ENCODE measurements around the gene RYR3. TPM values are rescaled to one million over a fixed set of nuclear protein-coding genes. Genes with fewer than 3 reads are reported as not detected.

RYR3 gene
- total and polyA plus RNA-seq, 4 donors = 0.09 to 1.4 (median 0.47) TPM

DNA sequence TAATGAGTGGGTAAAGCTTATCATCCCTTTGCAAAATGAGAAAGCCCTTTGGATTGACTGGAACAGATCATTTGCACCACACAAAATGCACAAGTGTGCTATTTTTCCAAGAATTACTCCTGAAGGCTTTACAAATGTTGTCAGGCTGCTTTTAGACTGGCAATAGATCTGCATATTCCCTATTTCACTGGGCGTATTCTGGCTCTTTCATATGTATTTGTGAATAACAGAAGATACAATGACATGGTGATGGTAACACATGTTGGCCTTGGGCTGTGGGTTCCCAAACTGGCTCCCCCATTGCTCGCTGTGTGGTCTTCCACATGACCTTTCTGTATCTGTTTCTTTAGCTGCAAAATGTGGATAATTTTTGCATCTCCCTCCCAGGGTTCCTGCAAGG is 354.2 kb downstream of the RYR3 start:
- ATAC-seq (ENCODE audit: insufficient read depth, low FRiP score) (no peak), DNase-seq (no peak)
- Histone ChIP-seq H3K36me3 (ENCODE audit: control insufficient read depth in 4 of 4, insufficient read depth in 4 of 4, low read length in 4 of 4) (no peaks in the 10 kb centered on the region), H3K9me3 (ENCODE audit: control insufficient read depth in 4 of 4, insufficient read depth in 3 of 4, low read length in 3 of 4) (no peaks in the 10 kb centered on the region), H3K4me1 (ENCODE audit: control insufficient read depth in 5 of 5, insufficient read depth in 5 of 5, low read length in 5 of 5) (no peaks in the 10 kb centered on the region), H3K27ac (ENCODE audit: low read depth in 1 of 2, low read length in 1 of 2) (no peak overlapping the region), H3K27me3 (ENCODE audit: control insufficient read depth in 3 of 3, insufficient read depth in 3 of 3, low read length in 2 of 3) (no peaks in the 10 kb centered on the region), H3K4me3 (no peak overlapping the region), H3K9ac (ENCODE audit: insufficient read depth in 1 of 2, low read length in 2 of 2) (no peak overlapping the region)
- 90 to 93% methylated on average over 2 of the region's 2 CpGs for WGBS, 2 donors
- TF ChIP-seq, protein P1, sequence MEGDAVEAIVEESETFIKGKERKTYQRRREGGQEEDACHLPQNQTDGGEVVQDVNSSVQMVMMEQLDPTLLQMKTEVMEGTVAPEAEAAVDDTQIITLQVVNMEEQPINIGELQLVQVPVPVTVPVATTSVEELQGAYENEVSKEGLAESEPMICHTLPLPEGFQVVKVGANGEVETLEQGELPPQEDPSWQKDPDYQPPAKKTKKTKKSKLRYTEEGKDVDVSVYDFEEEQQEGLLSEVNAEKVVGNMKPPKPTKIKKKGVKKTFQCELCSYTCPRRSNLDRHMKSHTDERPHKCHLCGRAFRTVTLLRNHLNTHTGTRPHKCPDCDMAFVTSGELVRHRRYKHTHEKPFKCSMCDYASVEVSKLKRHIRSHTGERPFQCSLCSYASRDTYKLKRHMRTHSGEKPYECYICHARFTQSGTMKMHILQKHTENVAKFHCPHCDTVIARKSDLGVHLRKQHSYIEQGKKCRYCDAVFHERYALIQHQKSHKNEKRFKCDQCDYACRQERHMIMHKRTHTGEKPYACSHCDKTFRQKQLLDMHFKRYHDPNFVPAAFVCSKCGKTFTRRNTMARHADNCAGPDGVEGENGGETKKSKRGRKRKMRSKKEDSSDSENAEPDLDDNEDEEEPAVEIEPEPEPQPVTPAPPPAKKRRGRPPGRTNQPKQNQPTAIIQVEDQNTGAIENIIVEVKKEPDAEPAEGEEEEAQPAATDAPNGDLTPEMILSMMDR (IDR thresholded peaks at IDR 0.05; ENCODE audit: control extremely low read depth, extremely low read depth) = no peak

DNA sequence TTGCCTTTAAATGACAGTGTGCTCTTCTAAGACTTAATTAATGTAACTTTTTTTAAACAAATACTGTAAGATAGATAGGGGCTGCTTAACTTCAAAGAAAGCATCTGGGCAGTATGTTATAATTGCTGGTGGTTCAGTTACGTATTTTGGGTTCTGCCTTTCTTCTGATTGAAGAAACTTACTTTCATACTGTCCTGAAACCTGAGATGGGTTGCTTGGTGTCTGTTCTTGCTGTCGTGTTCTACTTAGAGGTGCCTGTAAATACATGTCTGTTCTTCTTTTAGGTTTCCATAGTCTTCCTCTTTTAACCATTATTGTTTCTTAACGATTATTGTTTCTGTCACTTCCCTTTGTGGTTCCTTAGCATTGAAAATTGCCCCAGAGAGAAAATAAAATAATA is 359.8 kb downstream of the RYR3 start:
- H3K9me3 ChIP-seq (ENCODE audit: control insufficient read depth in 4 of 4, insufficient read depth in 3 of 4, low read length in 3 of 4) = no peaks in the 10 kb centered on the region
- 46 to 57% methylated on average over 3 of the region's 3 CpGs for WGBS, 2 donors

DNA sequence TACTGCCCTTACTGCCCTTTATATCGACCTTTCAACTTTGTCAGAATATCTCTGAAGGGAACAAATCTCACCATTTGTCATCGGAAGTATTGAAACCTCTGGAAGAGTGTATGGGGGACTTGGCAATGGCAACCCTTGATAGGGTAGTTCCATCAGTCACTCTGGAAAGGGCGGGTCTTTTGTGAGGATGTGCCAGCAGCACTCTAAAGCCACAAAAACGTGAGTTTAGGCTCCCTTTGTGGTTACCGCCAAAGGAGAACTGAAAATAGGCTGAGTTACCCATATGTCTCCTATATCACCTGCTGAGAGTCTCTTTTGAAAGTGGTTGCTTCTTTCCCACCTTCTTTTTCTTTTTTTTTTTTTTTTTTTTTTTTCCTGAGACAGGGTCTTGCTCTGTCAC is 360.7 kb downstream of the RYR3 start:
- Histone ChIP-seq H3K9ac (ENCODE audit: insufficient read depth in 1 of 2, low read length in 2 of 2) (no peak overlapping the region), H3K27ac (ENCODE audit: low read depth in 1 of 2, low read length in 1 of 2) (no peak overlapping the region), H3K9me3 (ENCODE audit: control insufficient read depth in 4 of 4, insufficient read depth in 3 of 4, low read length in 3 of 4) (no peaks in the 10 kb centered on the region), H3K4me1 (ENCODE audit: control insufficient read depth in 5 of 5, insufficient read depth in 5 of 5, low read length in 5 of 5) (no peaks in the 10 kb centered on the region), H3K27me3 (ENCODE audit: control insufficient read depth in 3 of 3, insufficient read depth in 3 of 3, low read length in 2 of 3) (no peaks in the 10 kb centered on the region), H3K36me3 (ENCODE audit: control insufficient read depth in 4 of 4, insufficient read depth in 4 of 4, low read length in 4 of 4) (no peaks in the 10 kb centered on the region), H3K4me3 (no peak overlapping the region)
- ATAC-seq (ENCODE audit: insufficient read depth, low FRiP score) (no peak), DNase-seq (no peak)
- 65 to 75% methylated on average over 5 of the region's 5 CpGs for whole genome bisulfite sequencing, 2 donors
- TF ChIP-seq, protein P1 (IDR thresholded peaks at IDR 0.05; ENCODE audit: control extremely low read depth, extremely low read depth) = no peak

More for the DNA sequence above, 359.8 kb downstream of the RYR3 start:
- Histone ChIP-seq H3K36me3 (ENCODE audit: control insufficient read depth in 4 of 4, insufficient read depth in 4 of 4, low read length in 4 of 4) (no peaks in the 10 kb centered on the region), H3K4me3 (no peak overlapping the region), H3K4me1 (ENCODE audit: control insufficient read depth in 5 of 5, insufficient read depth in 5 of 5, low read length in 5 of 5) (no peaks in the 10 kb centered on the region), H3K9ac (ENCODE audit: insufficient read depth in 1 of 2, low read length in 2 of 2) (no peak overlapping the region), H3K27ac (ENCODE audit: low read depth in 1 of 2, low read length in 1 of 2) (no peak overlapping the region), H3K27me3 (ENCODE audit: control insufficient read depth in 3 of 3, insufficient read depth in 3 of 3, low read length in 2 of 3) (no peaks in the 10 kb centered on the region)
- DNase-seq (no peak), ATAC-seq (ENCODE audit: insufficient read depth, low FRiP score) (no peak)
- TF ChIP-seq, protein P1 (IDR thresholded peaks at IDR 0.05; ENCODE audit: control extremely low read depth, extremely low read depth) = no peak

DNA sequence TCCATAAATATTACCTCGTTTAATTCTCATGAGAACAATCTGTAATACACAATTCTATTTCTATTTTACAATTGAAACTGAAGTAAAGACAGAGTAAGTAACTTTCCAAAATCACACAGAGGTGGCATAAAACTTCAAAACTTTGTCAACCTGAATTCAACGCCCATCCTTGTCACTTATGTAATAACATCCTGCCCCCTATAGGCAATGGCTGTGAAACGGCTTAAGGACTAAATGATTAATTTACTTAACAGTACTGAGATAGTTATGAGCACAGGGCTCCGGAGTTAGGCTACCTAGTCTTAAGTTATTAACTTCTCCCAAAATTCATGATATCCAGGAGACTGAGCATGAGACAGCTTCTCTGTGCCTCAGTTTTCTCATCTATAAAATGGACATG is 364.5 kb downstream of the RYR3 start:
- Histone ChIP-seq H3K4me3 (no peak overlapping the region), H3K36me3 (ENCODE audit: control insufficient read depth in 4 of 4, insufficient read depth in 4 of 4, low read length in 4 of 4) (no peaks in the 10 kb centered on the region), H3K27me3 (ENCODE audit: control insufficient read depth in 3 of 3, insufficient read depth in 3 of 3, low read length in 2 of 3) (no peaks in the 10 kb centered on the region), H3K27ac (ENCODE audit: low read depth in 1 of 2, low read length in 1 of 2) (no peak overlapping the region), H3K9ac (ENCODE audit: insufficient read depth in 1 of 2, low read length in 2 of 2) (no peak overlapping the region), H3K4me1 (ENCODE audit: control insufficient read depth in 5 of 5, insufficient read depth in 5 of 5, low read length in 5 of 5) (no peaks in the 10 kb centered on the region), H3K9me3 (ENCODE audit: control insufficient read depth in 4 of 4, insufficient read depth in 3 of 4, low read length in 3 of 4) (no peaks in the 10 kb centered on the region)
- peak in 2 of 3 donors; percentile 15 to 41 for DNase-seq
- WGBS, 2 donors = 22 to 24% methylated on average over 4 of the region's 4 CpGs
- TF ChIP-seq, protein P1 (IDR thresholded peaks at IDR 0.05; ENCODE audit: control extremely low read depth, extremely low read depth) = no peak
- no peak for ATAC-seq (ENCODE audit: insufficient read depth, low FRiP score)

All from lung (tissue), 12 donors.